Panc1 (cell line): ENCODE results near the gene MUC2.

Source experiments
- POLR2AphosphoS5 ChIP-seq: IDR thresholded peaks from 2 replicates; pipeline ENCODE4 v1.6.1; 2012; ENCODE audit warnings: mild to moderate bottlenecking, low read depth, low read length, moderate library complexity
- SIN3A ChIP-seq: IDR thresholded peaks from 2 replicates; pipeline ENCODE4 v1.6.1; 2012; ENCODE audit warnings: low read depth, mild to moderate bottlenecking, low read length, moderate library complexity, borderline replicate concordance; ENCODE audit not compliant: insufficient read depth
- TCF7L2 ChIP-seq: IDR thresholded peaks from 2 replicates; pipeline ENCODE4 v1.6.1; 2011; ENCODE audit warnings: mild to moderate bottlenecking, low read depth, low read length, inconsistent platforms
- TF ChIP-seq, protein P1 (sequence below): fragments of 450-650 bp; IDR thresholded peaks from 2 replicates; pipeline ENCODE4 v1.5.1; 2017; ENCODE audit warnings: mild to moderate bottlenecking
- TF ChIP-seq, protein P2 (sequence below), 2 experiments: IDR thresholded peaks; 2 replicates each; pipeline ENCODE4 v1.6.1; 2011 to 2012; ENCODE audit warnings: low read depth in 2 of 2, control low read depth in 1 of 2, low read length in 1 of 2, mild to moderate bottlenecking in 1 of 2, moderate library complexity in 1 of 2; ENCODE audit not compliant: insufficient read depth in 1 of 2

DNA sequence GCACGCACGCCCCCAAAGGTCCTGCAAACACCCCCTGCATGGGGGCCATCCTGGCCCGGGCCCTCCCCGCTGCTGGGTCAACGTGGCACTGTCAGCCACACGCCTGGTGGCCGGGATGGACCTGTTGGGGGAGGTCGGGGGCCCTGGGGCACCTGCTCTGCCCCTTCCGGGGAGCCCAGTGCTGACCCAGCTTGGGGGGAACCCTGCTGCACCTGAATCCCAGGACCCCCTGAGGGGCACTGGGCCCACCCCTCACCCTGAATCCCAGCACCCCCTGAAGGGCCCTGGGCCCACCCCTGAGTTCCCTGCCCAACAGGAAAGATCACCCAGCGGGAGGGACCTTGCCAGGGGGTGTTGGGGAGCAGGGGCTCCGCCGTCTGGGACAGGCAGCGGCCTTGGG, 37.7 kb upstream of the MUC2 start:
- TF ChIP-seq, protein P1, sequence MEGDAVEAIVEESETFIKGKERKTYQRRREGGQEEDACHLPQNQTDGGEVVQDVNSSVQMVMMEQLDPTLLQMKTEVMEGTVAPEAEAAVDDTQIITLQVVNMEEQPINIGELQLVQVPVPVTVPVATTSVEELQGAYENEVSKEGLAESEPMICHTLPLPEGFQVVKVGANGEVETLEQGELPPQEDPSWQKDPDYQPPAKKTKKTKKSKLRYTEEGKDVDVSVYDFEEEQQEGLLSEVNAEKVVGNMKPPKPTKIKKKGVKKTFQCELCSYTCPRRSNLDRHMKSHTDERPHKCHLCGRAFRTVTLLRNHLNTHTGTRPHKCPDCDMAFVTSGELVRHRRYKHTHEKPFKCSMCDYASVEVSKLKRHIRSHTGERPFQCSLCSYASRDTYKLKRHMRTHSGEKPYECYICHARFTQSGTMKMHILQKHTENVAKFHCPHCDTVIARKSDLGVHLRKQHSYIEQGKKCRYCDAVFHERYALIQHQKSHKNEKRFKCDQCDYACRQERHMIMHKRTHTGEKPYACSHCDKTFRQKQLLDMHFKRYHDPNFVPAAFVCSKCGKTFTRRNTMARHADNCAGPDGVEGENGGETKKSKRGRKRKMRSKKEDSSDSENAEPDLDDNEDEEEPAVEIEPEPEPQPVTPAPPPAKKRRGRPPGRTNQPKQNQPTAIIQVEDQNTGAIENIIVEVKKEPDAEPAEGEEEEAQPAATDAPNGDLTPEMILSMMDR = no peak
- TF ChIP-seq TCF7L2 (no peak), SIN3A (no peak), POLR2AphosphoS5 (no peak)
- TF ChIP-seq, protein P2, sequence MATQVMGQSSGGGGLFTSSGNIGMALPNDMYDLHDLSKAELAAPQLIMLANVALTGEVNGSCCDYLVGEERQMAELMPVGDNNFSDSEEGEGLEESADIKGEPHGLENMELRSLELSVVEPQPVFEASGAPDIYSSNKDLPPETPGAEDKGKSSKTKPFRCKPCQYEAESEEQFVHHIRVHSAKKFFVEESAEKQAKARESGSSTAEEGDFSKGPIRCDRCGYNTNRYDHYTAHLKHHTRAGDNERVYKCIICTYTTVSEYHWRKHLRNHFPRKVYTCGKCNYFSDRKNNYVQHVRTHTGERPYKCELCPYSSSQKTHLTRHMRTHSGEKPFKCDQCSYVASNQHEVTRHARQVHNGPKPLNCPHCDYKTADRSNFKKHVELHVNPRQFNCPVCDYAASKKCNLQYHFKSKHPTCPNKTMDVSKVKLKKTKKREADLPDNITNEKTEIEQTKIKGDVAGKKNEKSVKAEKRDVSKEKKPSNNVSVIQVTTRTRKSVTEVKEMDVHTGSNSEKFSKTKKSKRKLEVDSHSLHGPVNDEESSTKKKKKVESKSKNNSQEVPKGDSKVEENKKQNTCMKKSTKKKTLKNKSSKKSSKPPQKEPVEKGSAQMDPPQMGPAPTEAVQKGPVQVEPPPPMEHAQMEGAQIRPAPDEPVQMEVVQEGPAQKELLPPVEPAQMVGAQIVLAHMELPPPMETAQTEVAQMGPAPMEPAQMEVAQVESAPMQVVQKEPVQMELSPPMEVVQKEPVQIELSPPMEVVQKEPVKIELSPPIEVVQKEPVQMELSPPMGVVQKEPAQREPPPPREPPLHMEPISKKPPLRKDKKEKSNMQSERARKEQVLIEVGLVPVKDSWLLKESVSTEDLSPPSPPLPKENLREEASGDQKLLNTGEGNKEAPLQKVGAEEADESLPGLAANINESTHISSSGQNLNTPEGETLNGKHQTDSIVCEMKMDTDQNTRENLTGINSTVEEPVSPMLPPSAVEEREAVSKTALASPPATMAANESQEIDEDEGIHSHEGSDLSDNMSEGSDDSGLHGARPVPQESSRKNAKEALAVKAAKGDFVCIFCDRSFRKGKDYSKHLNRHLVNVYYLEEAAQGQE (IDR thresholded peaks at IDR 0.05; ENCODE audit: insufficient read depth in 1 of 2, low read depth in 2 of 2, low read length in 1 of 2) = no peak
